ENCODE results near the gene ZBTB46.

ZBTB46 gene

GRCh38 chr20:63712191-63712590 lies 118.9 kb downstream of the ZBTB46 start:
- Histone ChIP-seq H3K9me3 (ENCODE audit: control insufficient read depth, insufficient read depth, low read depth, low read length) (no peaks in the 10 kb centered on the region), H3K9ac (ENCODE audit: low read length) (no peak overlapping the region), H3K4me3 (ENCODE audit: low read depth, low read length) (no peak overlapping the region), H3K27ac (ENCODE audit: low read depth, low read length) (no peak overlapping the region), H3K36me3 (ENCODE audit: control insufficient read depth, insufficient read depth, low read length) (peaks cover 47% of the 10 kb centered on the region), H3K27me3 (ENCODE audit: control insufficient read depth, insufficient read depth, low read length) (no peaks in the 10 kb centered on the region), H3K4me1 (ENCODE audit: control insufficient read depth, insufficient read depth, low read length) (0 out of 2 replicates have a peak, but pooled peaks cover 4% of the 10 kb centered on the region)

- Histone ChIP-seq H3K4me3 (ENCODE audit: low read depth, low read length) (no peak overlapping the region), H3K4me1 (ENCODE audit: control insufficient read depth, insufficient read depth, low read length) (peaks cover 8% of the 10 kb centered on the region), H3K36me3 (ENCODE audit: control insufficient read depth, insufficient read depth, low read length) (peaks cover 51% of the 10 kb centered on the region), H3K9ac (ENCODE audit: low read length) (no peak overlapping the region), H3K27me3 (ENCODE audit: control insufficient read depth, insufficient read depth, low read length) (no peaks in the 10 kb centered on the region), H3K27ac (ENCODE audit: low read depth, low read length) (no peak overlapping the region), H3K9me3 (ENCODE audit: control insufficient read depth, insufficient read depth, low read depth, low read length) (no peaks in the 10 kb centered on the region)
Measured at GRCh38 chr20:63711085-63711645, 119.9 kb downstream of the ZBTB46 start.

- no peaks in the 10 kb centered on the region for H3K9me3 ChIP-seq (ENCODE audit: control insufficient read depth, insufficient read depth, low read depth, low read length)
- H3K27me3 ChIP-seq (ENCODE audit: control insufficient read depth, insufficient read depth, low read length) = no peaks in the 10 kb centered on the region
- peaks cover 63% of the 10 kb centered on the region for H3K36me3 ChIP-seq (ENCODE audit: control insufficient read depth, insufficient read depth, low read length)
- peaks cover 8% of the 10 kb centered on the region for H3K4me1 ChIP-seq (ENCODE audit: control insufficient read depth, insufficient read depth, low read length)
- peak overlapping the region; percentile 92 for H3K9ac ChIP-seq (ENCODE audit: low read length)
- H3K4me3 ChIP-seq (ENCODE audit: low read depth, low read length) = peak overlapping the region; percentile 78
- H3K27ac ChIP-seq (ENCODE audit: low read depth, low read length) = no peak overlapping the region
Measured at GRCh38 chr20:63709149-63709527, 121.9 kb downstream of the ZBTB46 start.

GRCh38 chr20:63708301-63709148 lies 122.5 kb downstream of the ZBTB46 start:
- Histone ChIP-seq H3K9me3 (ENCODE audit: control insufficient read depth, insufficient read depth, low read depth, low read length) (no peaks in the 10 kb centered on the region), H3K9ac (ENCODE audit: low read length) (peak overlapping the region; percentile 92), H3K27me3 (ENCODE audit: control insufficient read depth, insufficient read depth, low read length) (no peaks in the 10 kb centered on the region), H3K4me1 (ENCODE audit: control insufficient read depth, insufficient read depth, low read length) (peaks cover 8% of the 10 kb centered on the region), H3K36me3 (ENCODE audit: control insufficient read depth, insufficient read depth, low read length) (peaks cover 67% of the 10 kb centered on the region), H3K27ac (ENCODE audit: low read depth, low read length) (no peak overlapping the region; the same call in 1 of the 2 replicates), H3K4me3 (ENCODE audit: low read depth, low read length) (peak overlapping the region; percentile 78)

- no peaks in the 10 kb centered on the region for H3K27me3 ChIP-seq (ENCODE audit: control insufficient read depth, insufficient read depth, low read length)
- H3K36me3 ChIP-seq (ENCODE audit: control insufficient read depth, insufficient read depth, low read length) = peaks cover 66% of the 10 kb centered on the region
- H3K9me3 ChIP-seq (ENCODE audit: control insufficient read depth, insufficient read depth, low read depth, low read length) = no peaks in the 10 kb centered on the region
- H3K9ac ChIP-seq (ENCODE audit: low read length) = peak within 1 kb of the TSS; percentile 92
- peak within 1 kb of the TSS; percentile 34; the same call in 1 of the 2 replicates for H3K27ac ChIP-seq (ENCODE audit: low read depth, low read length)
- H3K4me1 ChIP-seq (ENCODE audit: control insufficient read depth, insufficient read depth, low read length) = peaks cover 8% of the 10 kb centered on the region
- H3K4me3 ChIP-seq (ENCODE audit: low read depth, low read length) = peak within 1 kb of the TSS; percentile 78
Measured at GRCh38 chr20:63707558-63708300, 123.3 kb downstream of the ZBTB46 start, which contains the start of the genes ARFRP1 and ZGPAT. TSS of gene ARFRP1 (minus strand) at chr20:63707976. CDS start at chr20:63707091, 885 bp downstream. TSS of gene ZGPAT (plus strand) at chr20:63708039. CDS start at chr20:63708581, 542 bp downstream.

GRCh38 chr20:63706852-63707557 lies 124.1 kb downstream of the ZBTB46 start:
- peaks cover 8% of the 10 kb centered on the region for H3K4me1 ChIP-seq (ENCODE audit: control insufficient read depth, insufficient read depth, low read length)
- H3K27ac ChIP-seq (ENCODE audit: low read depth, low read length) = peak overlapping the region; percentile 34; the same call in 1 of the 2 replicates

GRCh38 chr20:63706027-63706695 lies 124.9 kb downstream of the ZBTB46 start:
- Histone ChIP-seq H3K4me1 (ENCODE audit: control insufficient read depth, insufficient read depth, low read length) (peaks cover 8% of the 10 kb centered on the region), H3K9me3 (ENCODE audit: control insufficient read depth, insufficient read depth, low read depth, low read length) (no peaks in the 10 kb centered on the region), H3K27ac (ENCODE audit: low read depth, low read length) (no peak overlapping the region), H3K9ac (ENCODE audit: low read length) (peak overlapping the region; percentile 92), H3K4me3 (ENCODE audit: low read depth, low read length) (peak overlapping the region; percentile 78), H3K27me3 (ENCODE audit: control insufficient read depth, insufficient read depth, low read length) (no peaks in the 10 kb centered on the region), H3K36me3 (ENCODE audit: control insufficient read depth, insufficient read depth, low read length) (peaks cover 50% of the 10 kb centered on the region)

More at GRCh38 chr20:63706852-63707557, 124.1 kb downstream of the ZBTB46 start:
- Histone ChIP-seq H3K9me3 (ENCODE audit: control insufficient read depth, insufficient read depth, low read depth, low read length) (no peaks in the 10 kb centered on the region), H3K9ac (ENCODE audit: low read length) (peak overlapping the region; percentile 92), H3K4me3 (ENCODE audit: low read depth, low read length) (peak overlapping the region; percentile 78), H3K27me3 (ENCODE audit: control insufficient read depth, insufficient read depth, low read length) (no peaks in the 10 kb centered on the region), H3K36me3 (ENCODE audit: control insufficient read depth, insufficient read depth, low read length) (peaks cover 58% of the 10 kb centered on the region)

- Histone ChIP-seq H3K9me3 (ENCODE audit: control insufficient read depth, insufficient read depth, low read depth, low read length) (no peaks in the 10 kb centered on the region), H3K4me3 (ENCODE audit: low read depth, low read length) (no peak overlapping the region), H3K27me3 (ENCODE audit: control insufficient read depth, insufficient read depth, low read length) (no peaks in the 10 kb centered on the region), H3K9ac (ENCODE audit: low read length) (no peak overlapping the region), H3K4me1 (ENCODE audit: control insufficient read depth, insufficient read depth, low read length) (peaks cover 8% of the 10 kb centered on the region), H3K36me3 (ENCODE audit: control insufficient read depth, insufficient read depth, low read length) (peaks cover 43% of the 10 kb centered on the region), H3K27ac (ENCODE audit: low read depth, low read length) (no peak overlapping the region)
Measured at GRCh38 chr20:63705232-63706026, 125.6 kb downstream of the ZBTB46 start.

GRCh38 chr20:63704749-63705117 lies 126.3 kb downstream of the ZBTB46 start:
- Histone ChIP-seq H3K27me3 (ENCODE audit: control insufficient read depth, insufficient read depth, low read length) (no peaks in the 10 kb centered on the region), H3K4me1 (ENCODE audit: control insufficient read depth, insufficient read depth, low read length) (peaks cover 11% of the 10 kb centered on the region), H3K27ac (ENCODE audit: low read depth, low read length) (no peak overlapping the region), H3K36me3 (ENCODE audit: control insufficient read depth, insufficient read depth, low read length) (peaks cover 39% of the 10 kb centered on the region), H3K9me3 (ENCODE audit: control insufficient read depth, insufficient read depth, low read depth, low read length) (no peaks in the 10 kb centered on the region), H3K4me3 (ENCODE audit: low read depth, low read length) (no peak overlapping the region), H3K9ac (ENCODE audit: low read length) (no peak overlapping the region)

All from HUES6 (cell line).